Measurements from ENCODE around the gene WDR20.
A peak's percentile ranks its signal among the peaks of the same experiment; 100 is the strongest.

Gene WDR20

DNA sequence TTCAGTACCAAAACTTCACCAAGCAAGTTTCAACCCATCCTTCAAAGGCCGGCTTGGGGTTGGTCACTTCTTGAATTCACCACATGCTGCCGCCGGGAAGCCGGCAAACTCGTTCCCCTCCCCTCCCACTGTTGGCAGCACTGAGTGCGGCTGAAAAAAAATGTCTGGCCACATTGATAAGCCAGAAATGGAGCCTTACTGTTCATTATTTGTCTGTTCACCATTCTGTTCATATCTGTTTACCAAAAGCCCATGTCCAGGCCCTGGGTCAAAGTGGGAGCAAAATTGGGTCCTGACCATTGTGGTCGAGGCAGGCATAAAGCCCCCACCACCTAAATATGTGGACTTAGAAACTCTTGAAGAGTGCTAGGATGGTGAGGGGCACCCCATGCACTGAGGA lies 45.6 kb upstream of the WDR20 start:
- Histone ChIP-seq H3K4me2 (ENCODE audit: low read depth, low read length, poor library complexity, severe bottlenecking) (no peak overlapping the region), H3K9me2 (replicated peaks; ENCODE audit: low read depth, low read length) (no peaks in the 10 kb centered on the region), H3K9me3 (ENCODE audit: insufficient read depth, low read depth, low read length) (no peaks in the 10 kb centered on the region), H3K79me2 (ENCODE audit: insufficient read depth, low read length) (no peaks in the 10 kb centered on the region), H3K4me3 (ENCODE audit: low read length, poor library complexity, severe bottlenecking) (no peak overlapping the region), H3K9ac (ENCODE audit: low read depth, low read length, poor library complexity, severe bottlenecking) (no peak overlapping the region), H3K36me3 (ENCODE audit: insufficient read depth, low read length) (no peaks in the 10 kb centered on the region), H3F3A (ENCODE audit: low read depth) (no peaks in the 10 kb centered on the region), H3K4me1 (ENCODE audit: insufficient read depth, low read length, poor library complexity, severe bottlenecking) (peaks cover 10% of the 10 kb centered on the region), H2AFZ (ENCODE audit: low read length) (no peak overlapping the region), H3K27me3 (ENCODE audit: insufficient read depth, low read length, poor library complexity, severe bottlenecking) (no peaks in the 10 kb centered on the region), H4K20me1 (ENCODE audit: insufficient read depth, low read length, poor library complexity, severe bottlenecking) (no peaks in the 10 kb centered on the region)
- no peak for TF ChIP-seq EZH2phosphoT487 (IDR thresholded peaks at IDR 0.05; ENCODE audit: borderline replicate concordance)
- TF ChIP-seq, protein P1, sequence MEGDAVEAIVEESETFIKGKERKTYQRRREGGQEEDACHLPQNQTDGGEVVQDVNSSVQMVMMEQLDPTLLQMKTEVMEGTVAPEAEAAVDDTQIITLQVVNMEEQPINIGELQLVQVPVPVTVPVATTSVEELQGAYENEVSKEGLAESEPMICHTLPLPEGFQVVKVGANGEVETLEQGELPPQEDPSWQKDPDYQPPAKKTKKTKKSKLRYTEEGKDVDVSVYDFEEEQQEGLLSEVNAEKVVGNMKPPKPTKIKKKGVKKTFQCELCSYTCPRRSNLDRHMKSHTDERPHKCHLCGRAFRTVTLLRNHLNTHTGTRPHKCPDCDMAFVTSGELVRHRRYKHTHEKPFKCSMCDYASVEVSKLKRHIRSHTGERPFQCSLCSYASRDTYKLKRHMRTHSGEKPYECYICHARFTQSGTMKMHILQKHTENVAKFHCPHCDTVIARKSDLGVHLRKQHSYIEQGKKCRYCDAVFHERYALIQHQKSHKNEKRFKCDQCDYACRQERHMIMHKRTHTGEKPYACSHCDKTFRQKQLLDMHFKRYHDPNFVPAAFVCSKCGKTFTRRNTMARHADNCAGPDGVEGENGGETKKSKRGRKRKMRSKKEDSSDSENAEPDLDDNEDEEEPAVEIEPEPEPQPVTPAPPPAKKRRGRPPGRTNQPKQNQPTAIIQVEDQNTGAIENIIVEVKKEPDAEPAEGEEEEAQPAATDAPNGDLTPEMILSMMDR (conservative IDR thresholded peaks at IDR 0.05; ENCODE audit: low read length) = no peak

DNA sequence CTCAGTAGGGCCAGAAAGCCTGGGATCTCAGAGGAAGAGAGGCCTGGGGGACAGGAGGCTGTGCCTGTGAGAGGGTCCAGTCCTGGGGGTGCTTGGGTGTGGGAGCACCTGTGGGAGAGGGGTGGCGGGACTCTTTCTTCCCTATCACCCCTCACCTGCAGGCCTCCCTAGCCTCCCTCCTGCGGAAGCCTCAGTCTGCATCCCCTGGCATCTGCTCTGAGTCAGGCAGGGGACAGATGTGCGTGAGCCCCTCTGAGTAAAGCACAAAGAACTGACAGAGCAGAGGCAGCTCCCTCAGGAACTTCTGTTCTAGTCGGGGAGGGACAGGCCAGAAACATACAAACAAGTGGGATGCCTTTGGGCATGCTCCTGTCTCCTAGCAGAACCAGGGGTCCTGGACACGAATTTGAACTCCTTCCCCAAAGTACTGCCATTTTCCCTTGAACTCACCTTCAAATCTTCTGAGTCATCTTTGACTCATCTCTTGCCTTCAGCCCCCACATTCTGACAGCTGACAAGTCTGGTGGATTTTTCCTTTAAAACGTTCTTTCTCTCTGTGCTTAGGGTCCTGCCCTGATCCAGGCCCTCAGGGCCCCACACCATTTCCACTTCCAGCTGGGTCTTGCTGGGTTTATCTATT lies 44.3 kb upstream of the WDR20 start:
- Histone ChIP-seq H3F3A (ENCODE audit: low read depth) (no peaks in the 10 kb centered on the region), H4K20me1 (ENCODE audit: insufficient read depth, low read length, poor library complexity, severe bottlenecking) (no peaks in the 10 kb centered on the region), H2AFZ (ENCODE audit: low read length) (no peak overlapping the region), H3K4me3 (ENCODE audit: low read length, poor library complexity, severe bottlenecking) (no peak overlapping the region), H3K9me3 (ENCODE audit: insufficient read depth, low read depth, low read length) (no peaks in the 10 kb centered on the region), H3K9me2 (replicated peaks; ENCODE audit: low read depth, low read length) (no peaks in the 10 kb centered on the region), H3K27me3 (ENCODE audit: insufficient read depth, low read length, poor library complexity, severe bottlenecking) (no peaks in the 10 kb centered on the region), H3K79me2 (ENCODE audit: insufficient read depth, low read length) (no peaks in the 10 kb centered on the region), H3K36me3 (ENCODE audit: insufficient read depth, low read length) (no peaks in the 10 kb centered on the region), H3K4me1 (ENCODE audit: insufficient read depth, low read length, poor library complexity, severe bottlenecking) (no peaks in the 10 kb centered on the region), H3K4me2 (ENCODE audit: low read depth, low read length, poor library complexity, severe bottlenecking) (no peak overlapping the region), H3K9ac (ENCODE audit: low read depth, low read length, poor library complexity, severe bottlenecking) (no peak overlapping the region)
- TF ChIP-seq, protein P1 (conservative IDR thresholded peaks at IDR 0.05; ENCODE audit: low read length) = no peak
- TF ChIP-seq EZH2phosphoT487 (IDR thresholded peaks at IDR 0.05; ENCODE audit: borderline replicate concordance) = no peak

DNA sequence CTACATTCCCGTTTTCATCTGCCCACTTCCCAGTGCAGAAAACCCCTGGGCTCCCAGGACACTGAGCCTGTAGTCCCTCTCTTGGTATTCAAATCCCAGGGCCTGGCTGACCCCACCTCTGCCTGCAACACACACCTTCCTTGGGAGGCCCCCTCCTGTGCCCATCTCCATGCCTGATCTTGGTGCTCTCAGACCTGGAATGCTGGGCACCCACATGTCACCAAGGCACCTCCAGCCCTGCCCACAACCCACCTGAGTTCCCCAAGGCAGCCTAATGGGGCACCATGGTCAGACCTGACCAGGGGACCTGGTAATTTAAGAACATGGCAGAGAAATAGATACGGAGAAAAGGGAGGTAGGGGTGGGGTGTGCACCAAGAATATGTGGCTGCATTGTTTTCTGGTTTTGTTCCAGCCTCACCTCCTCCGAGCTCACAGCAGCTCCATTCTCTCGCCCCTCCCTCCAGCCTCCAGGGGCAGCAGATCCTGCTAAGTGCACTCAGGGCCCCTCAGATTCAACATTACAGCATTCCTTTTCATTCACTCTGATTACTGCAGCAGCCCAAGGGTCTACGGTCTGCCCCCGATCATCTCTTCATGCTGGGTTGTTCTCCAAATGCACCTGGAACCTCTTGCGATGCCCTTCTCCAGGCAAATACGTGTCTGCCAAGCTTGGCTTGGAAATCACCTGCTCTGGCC lies 43.7 kb upstream of the WDR20 start:
- Histone ChIP-seq H3K9me3 (ENCODE audit: insufficient read depth, low read depth, low read length) (no peaks in the 10 kb centered on the region), H3K79me2 (ENCODE audit: insufficient read depth, low read length) (no peaks in the 10 kb centered on the region), H3K9ac (ENCODE audit: low read depth, low read length, poor library complexity, severe bottlenecking) (no peak overlapping the region), H3K36me3 (ENCODE audit: insufficient read depth, low read length) (no peaks in the 10 kb centered on the region), H3K27me3 (ENCODE audit: insufficient read depth, low read length, poor library complexity, severe bottlenecking) (no peaks in the 10 kb centered on the region), H3K4me1 (ENCODE audit: insufficient read depth, low read length, poor library complexity, severe bottlenecking) (no peaks in the 10 kb centered on the region), H4K20me1 (ENCODE audit: insufficient read depth, low read length, poor library complexity, severe bottlenecking) (no peaks in the 10 kb centered on the region), H3K4me2 (ENCODE audit: low read depth, low read length, poor library complexity, severe bottlenecking) (no peak overlapping the region), H2AFZ (ENCODE audit: low read length) (peak overlapping the region; percentile 50), H3K9me2 (replicated peaks; ENCODE audit: low read depth, low read length) (no peaks in the 10 kb centered on the region), H3F3A (ENCODE audit: low read depth) (no peaks in the 10 kb centered on the region), H3K4me3 (ENCODE audit: low read length, poor library complexity, severe bottlenecking) (no peak overlapping the region)
- TF ChIP-seq, protein P1 (conservative IDR thresholded peaks at IDR 0.05; ENCODE audit: low read length) = no peak
- TF ChIP-seq EZH2phosphoT487 (IDR thresholded peaks at IDR 0.05; ENCODE audit: borderline replicate concordance) = no peak

Data from Loucy (cell line).